Measurements from ENCODE around the gene TUBA3D.
"Not testable (repeated sequence)": the region's sequence is repeated elsewhere in the genome, so short reads cannot be mapped to it uniquely, and the experiment has no call there.

Gene TUBA3D

GRCh38 chr2:131484906-131485460 is 9.1 kb downstream of the TUBA3D start:
- not testable (repeated sequence) for DNase-seq

- not testable (repeated sequence) for DNase-seq
These were observed 10.4 kb downstream of the TUBA3D start for GRCh38 chr2:131486201-131486902.

DNA sequence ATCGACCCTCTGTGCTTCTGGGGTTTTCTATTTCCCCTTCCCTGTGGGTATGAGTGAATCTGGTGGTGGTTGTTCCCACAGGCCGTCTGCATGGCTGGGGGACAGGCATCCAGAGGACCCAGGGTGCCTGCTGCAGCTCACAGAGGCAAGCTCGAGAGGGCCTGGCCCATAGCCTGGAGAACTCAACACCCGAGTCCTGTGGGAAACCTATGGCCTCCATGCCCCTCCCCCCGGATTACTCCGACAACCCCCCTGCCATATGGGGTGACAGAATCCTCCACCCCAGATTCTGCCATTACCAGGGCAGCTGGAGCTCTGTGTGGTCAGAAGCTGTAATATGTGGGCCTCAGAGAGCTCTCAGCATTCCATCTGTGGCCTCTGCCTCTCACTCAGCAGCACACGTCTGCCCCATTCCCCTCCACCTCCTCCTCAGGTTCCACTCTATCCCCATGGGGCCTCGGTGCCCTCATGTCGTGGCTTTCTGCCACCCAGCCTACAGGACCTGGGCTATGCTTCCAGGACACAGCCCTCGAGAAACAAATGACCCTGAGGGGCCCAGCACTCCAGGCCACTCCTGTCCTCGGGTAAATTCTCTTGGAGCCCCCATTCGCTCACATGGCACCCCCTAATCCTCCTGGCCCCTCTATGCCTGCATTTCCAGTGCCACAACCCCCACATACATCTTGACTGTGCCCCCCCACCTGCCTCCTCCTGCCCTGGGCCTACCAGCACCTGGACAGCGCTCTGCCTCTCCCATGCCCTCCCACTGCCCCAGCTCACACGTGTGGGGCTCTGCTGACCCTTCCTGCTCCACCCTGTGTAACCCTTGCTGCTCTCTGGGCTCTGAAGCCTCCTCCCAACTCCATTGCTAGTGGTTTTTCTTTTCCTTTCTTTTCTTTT is 12.6 kb downstream of the TUBA3D start:
- peak; percentile 66 to 96 for DNase-seq

DNA sequence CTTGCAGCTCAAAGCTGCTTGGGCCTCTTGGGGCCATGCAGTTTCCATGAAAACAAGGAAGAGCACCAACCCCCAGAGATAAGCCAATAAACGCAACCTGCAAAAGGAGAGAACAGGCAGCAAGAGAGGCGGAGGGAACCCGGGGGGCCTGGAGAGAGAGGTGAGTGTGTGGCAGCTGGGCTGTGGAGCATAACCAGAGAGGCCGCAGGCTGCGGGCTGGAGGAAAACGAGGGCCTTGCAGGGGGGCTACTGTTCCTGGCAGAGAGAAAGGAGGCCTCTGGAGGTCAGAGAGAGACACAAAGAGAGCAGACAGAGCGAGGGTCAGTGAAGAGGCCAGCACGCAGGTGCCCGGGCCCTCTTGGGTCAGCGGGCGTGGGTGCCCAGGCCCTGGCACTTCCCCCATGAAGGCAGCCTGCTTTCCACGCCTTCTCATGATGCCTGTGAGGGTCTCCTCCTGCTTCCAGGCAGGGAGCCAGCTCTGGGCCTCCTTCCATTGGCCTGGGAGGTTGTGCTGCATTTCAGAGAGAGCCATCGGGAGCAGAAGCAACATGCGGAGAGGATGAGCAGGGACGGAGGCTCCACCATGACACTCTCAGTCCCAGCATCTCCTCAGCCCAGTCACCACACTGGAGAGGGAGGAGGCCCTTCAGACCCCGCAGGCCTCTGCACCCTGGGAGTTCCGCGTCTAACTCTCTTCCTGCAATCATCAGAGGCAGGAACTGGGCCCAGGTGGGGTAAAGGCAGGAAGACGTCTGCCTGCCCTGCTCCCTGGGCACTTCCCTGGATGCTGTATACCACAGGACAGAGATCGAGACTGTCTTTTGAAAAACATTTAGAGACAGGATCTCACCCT is 14.9 kb downstream of the TUBA3D start:
- DNase-seq, result not testable (repeated sequence)

DNA sequence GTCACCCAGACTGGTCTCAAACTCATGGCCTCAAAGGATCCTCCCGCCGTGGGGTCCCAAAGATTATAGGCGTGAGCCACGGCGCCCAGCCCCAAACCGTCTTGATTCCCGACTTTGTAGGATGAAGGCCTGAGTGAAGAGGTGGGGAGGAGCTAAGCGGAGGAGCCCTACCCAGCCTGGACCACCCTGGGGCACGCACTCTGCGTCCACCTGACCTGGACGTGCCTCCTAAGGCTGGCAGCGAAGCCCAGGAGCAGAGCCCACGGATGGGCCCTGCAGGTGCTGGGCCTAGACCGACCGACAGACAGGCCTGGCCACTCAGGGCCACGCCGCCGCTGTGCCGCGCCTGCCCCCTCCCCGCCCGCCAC is 15.5 kb downstream of the TUBA3D start:
- DNase-seq, result peak; percentile 10 to 25

GRCh38 chr2:131492015-131492417 is 16.1 kb downstream of the TUBA3D start, which contains the start of gene MZT2A:
Gene MZT2A, minus strand, starts transcription at chr2:131492397. Its CDS starts 21 bp downstream, at chr2:131492376.
- DNase-seq, result not testable (repeated sequence)

DNA sequence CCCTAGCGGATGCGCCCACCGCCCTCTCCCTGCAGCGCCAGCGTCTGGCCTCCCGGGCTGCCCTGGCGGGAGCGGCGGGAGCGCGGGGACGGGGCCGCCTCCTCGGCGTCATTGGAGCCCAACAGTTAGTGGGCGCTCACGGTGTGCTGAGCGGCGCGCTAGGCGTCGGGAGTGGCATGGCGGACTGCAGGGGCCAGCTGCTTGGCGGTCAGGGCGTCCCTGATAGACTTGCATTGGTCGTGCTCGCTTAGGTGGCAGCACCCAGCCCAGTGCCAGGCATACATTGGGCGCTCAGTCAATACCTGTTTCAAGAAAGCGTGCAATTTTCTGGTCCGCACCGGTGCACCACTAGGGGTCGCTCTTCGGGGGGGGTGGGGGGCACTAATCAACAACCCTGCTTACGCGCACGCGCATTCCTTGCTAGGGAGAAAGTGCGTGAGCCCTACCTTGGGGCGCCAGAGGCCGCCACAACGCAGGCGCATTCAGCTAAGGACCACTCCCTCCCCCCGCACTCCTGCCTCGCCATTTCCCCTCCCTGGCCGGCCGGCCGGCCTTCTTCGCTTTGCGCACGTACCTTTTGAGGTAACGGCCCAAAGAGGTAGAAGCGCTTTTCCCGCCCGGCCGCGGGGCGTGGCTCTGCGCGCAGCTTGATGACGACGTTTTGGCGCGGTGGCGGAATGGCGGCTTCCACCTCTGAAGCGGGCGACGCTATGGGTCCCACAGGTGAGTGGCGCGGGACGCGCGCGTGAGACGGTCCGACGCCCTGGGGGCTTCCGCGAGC is 16.7 kb downstream of the TUBA3D start:
- peak; percentile 90 to 95 for DNase-seq

GRCh38 chr2:131493199-131493968 is 17.5 kb downstream of the TUBA3D start:
- DNase-seq, result peak in 1 of 2 experiments; percentile 49

DNA sequence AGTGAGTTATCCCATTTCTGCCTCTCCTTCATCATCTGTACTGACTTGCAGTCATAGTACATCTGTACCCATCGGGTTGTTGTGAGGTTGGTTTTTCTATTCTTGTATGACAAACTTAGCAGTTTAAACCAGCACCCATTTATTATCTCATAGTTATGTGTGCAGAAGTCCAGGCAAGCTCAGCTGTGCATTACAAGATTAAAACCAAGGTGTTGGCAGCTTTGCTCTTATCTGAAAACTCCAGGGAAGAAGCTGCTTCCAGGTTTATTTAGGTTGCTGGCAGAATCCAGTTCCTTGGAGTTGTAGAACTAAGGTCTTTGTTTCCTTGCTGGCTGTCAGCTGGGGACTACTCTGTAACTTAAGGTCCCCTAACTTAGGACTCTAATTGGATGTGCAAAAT is 19.6 kb downstream of the TUBA3D start:
- not testable (repeated sequence) for DNase-seq

DNA sequence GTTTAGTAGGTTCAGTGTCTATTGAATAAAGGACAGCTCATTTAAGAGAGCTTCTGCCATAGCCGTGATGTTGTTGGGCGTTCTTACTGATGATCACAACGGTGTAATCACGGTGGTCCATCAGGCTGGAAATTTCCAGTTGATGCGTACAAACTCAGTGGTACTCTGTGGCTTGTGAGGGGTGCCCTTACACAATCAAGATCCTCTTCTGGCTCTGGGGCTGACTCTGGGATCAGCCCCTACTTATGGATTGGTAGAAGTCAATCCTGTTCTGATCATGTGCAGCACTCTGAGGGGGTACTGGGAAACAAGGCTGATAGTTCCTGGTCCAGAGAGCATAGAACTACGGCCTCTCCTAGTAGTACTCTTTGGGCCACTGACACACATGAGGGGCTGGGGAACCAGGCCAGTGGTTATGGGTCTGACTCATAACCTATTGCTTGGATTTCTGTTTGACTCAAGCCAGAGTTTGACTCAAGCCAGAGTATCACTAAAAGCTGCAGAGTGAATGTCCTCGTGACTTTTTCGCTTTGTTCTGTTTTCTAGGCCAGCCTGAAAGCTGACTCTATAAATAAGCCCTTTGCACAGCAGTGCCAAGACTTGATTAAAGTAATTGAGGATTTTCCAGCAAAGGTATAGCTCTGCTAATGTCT is 22.5 kb downstream of the TUBA3D start:
- DNase-seq, result not testable (repeated sequence)

DNA sequence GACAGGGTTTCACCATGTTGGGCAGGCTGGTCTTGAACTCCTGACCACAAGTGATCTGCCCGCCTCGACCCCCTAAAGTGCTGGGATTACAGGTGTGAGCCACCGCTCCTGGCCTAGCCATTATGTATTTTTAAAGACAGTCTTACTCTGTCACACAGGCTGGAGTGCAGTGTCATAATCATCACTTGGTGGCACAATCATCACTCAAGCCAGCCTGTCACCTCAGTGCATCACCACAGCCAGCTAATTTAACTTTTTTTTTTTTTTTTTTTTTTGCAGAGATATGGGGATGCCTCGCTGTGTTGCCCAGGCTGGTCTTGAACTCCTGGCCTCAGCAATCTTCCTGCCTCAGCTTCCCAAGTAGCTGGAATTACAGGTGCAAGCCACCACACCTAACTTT is 27.7 kb downstream of the TUBA3D start:
- not testable (repeated sequence) for DNase-seq

DNA sequence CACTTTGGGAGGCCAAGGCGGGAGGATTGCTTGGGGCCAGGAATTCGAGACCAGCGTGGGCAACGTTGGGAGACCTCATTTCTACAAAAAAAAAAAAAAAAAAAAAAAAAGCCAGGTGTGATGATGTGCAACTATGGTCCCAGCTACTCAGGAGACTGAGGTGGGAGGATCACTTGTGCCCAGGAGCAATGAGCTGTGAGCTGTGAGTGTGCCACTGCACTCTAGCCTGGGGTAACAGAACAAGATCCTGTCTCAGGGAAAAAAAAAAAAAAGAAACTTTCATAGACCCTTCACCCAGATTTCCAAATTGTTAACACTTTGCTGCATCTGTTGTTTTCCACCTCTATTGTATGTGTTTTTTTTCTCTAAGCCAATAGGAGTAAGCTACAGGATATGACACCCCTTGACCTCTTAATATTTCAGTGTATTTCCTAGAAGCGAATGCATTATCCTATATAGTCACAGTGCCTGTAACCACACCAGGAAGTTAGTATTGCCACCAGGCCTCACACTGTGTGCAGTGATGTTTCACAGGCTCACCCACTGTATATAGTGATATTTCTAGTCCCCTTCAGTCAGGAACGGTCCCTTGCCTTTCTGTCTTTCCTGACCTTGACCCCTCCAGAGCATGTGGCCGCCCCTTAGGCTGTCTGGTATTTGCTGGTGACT is 28.3 kb downstream of the TUBA3D start:
- DNase-seq, result not testable (repeated sequence)

- DNase-seq, result no peak
These were observed 33.7 kb downstream of the TUBA3D start for GRCh38 chr2:131509615-131510014.

DNA sequence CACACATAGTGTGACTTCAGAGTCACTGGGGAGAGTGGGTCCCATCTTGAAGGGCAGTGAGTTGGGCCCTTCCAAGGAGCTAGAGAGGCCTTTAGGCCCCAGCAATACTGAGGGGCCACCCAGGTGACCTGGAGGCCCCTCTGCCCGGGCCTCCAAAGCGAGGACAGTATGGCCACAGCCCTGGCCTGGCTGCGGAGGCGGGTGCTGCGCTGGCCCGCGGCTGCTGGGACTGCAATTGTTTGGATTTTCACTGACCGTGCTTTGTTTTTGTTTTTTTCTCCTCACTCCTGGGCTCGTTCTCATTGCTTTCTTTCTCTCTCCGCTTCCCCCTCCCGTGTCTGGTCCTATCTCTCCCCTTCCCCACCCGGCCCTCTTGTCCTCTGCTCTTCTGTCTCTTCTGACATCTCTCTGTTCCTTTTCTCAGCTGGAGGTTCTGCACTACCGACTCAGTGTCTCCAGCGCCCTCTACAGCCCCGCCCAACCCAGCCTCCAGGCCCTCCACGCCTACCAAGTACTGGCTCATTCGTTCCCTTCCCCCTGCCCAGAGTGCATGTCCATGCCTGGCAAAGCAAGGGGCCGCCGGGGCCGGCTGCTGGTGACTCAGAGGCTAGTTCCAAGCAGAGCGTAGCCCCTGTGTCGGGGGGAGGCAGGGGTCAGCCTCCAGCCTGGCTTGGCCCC is 35.5 kb downstream of the TUBA3D start:
- DNase-seq, result not testable (repeated sequence)

DNA sequence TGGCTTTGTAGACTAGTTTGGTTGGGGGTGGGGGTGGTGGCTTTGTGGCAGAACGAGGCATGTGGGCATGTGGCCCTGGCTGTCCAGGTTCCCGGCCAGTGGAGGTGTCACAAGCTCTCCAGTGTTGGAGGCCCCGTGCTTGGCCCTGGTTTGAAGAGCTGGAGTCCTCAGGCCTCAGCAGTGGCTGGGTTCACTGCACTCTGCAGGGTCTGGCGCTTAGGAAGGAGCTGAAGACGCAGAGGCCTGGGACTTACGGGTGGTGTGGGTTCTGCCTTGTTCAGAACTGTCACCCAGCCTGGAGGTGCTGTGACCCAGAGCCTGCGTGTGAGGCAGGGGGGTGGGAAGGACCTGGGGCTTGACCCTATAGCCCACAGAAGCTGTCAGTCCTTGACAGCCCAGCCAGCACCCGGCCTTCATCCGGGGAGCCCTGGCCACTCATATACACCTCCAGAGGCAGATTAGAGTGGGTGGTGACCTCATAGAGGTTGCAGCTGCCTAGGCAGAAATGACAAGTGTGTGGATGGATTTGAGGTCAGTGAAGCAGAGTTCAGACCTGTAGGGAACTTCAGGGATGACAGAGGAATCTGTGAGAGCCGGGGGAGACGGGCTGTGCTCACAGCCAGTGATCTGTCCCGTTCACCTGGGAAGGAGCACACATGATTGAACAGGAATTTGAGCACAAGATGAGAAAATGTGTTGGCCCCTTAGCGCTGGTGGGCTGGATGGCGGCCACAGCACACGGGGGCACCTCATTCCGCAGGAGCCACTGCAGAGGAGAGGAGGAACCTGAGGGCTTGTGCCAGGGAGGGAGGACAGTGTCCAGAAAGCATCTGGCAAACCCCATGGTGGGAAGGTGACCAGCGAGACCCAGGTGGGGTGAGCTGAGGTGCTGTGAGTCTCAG is 36.3 kb downstream of the TUBA3D start:
- not testable (repeated sequence) for DNase-seq

GRCh38 chr2:131514408-131515166 is 38.7 kb downstream of the TUBA3D start:
- not testable (repeated sequence) for DNase-seq

DNA sequence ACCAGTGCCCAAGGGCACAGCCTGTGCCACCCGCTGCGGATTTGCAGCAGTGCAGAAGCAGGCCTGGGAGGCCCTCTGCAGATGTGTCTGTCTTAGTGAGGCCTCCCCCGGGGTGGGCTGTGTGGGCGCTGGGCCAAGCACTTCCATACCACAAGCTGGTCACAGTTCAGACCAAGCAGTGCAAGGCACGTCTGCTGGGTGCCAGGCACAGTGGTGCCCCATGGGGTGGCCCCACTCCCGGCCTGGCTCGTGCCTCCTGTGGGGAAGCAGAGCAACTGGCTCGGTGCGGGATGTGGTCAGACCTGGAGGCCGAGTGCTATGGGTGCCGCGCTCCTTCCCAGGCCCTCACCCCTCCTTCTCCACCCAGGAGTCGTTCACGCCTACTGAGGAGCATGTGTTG is 39.3 kb downstream of the TUBA3D start:
- not testable (repeated sequence) for DNase-seq
